KOPT-K1 (cell line): ENCODE results near the gene EMID1.
A peak's percentile ranks its signal among the peaks of the same experiment; 100 is the strongest.

Experiments
- H3K27ac ChIP-seq: fragments of 200-600 bp; sonication (generic); 2 replicates; pipeline ENCODE4 v1.5.1; 2016; ENCODE audit warnings: antibody characterized with exemption, mild to moderate bottlenecking, low read depth, low read length; ENCODE audit not compliant: poor library complexity, severe bottlenecking
- H3K36me3 ChIP-seq: fragments of 200-600 bp; sonication (generic); 2 replicates; pipeline ENCODE4 v1.5.1; 2017; ENCODE audit warnings: antibody characterized with exemption, mild to moderate bottlenecking, low read length, moderate library complexity; ENCODE audit not compliant: insufficient read depth
- H3K9me3 ChIP-seq: fragments of 200-600 bp; sonication (generic); 2 replicates; pipeline ENCODE4 v1.5.1; 2017; ENCODE audit warnings: antibody characterized with exemption, low read length, mild to moderate bottlenecking; ENCODE audit not compliant: insufficient read depth, poor library complexity, severe bottlenecking

EMID1 gene

GRCh38 chr22:29202212-29203192 lies 3.2 kb upstream of the EMID1 start:
- Histone ChIP-seq H3K9me3 (no peaks in the 10 kb centered on the region), H3K27ac (peak overlapping the region; percentile 98), H3K36me3 (peaks cover 28% of the 10 kb centered on the region; the same call in 1 of the 2 replicates)

- Histone ChIP-seq H3K9me3 (no peaks in the 10 kb centered on the region), H3K36me3 (peaks cover 23% of the 10 kb centered on the region; the same call in 1 of the 2 replicates), H3K27ac (peak overlapping the region; percentile 98)
These were observed 1.9 kb upstream of the EMID1 start for GRCh38 chr22:29203488-29204454.

GRCh38 chr22:29204455-29205183 lies 1.1 kb upstream of the EMID1 start:
- peaks cover 26% of the 10 kb centered on the region; the same call in 1 of the 2 replicates for H3K36me3 ChIP-seq

GRCh38 chr22:29205252-29205593 lies 473 bp upstream of the EMID1 start:
- H3K27ac ChIP-seq, result peak overlapping the region; percentile 98
- no peaks in the 10 kb centered on the region for H3K9me3 ChIP-seq
- H3K36me3 ChIP-seq, result peaks cover 24% of the 10 kb centered on the region; the same call in 1 of the 2 replicates

More at GRCh38 chr22:29204455-29205183, 1.1 kb upstream of the EMID1 start:
- no peaks in the 10 kb centered on the region for H3K9me3 ChIP-seq
- peak overlapping the region; percentile 98 for H3K27ac ChIP-seq

GRCh38 chr22:29206372-29207242 lies 911 bp downstream of the EMID1 start:
- H3K27ac ChIP-seq, result peak overlapping the region; percentile 98

GRCh38 chr22:29207243-29207550 lies 1.5 kb downstream of the EMID1 start:
- H3K36me3 ChIP-seq, result peaks cover 28% of the 10 kb centered on the region; the same call in 1 of the 2 replicates
- H3K27ac ChIP-seq, result peak overlapping the region; percentile 98
- no peaks in the 10 kb centered on the region for H3K9me3 ChIP-seq

More at GRCh38 chr22:29206372-29207242, 911 bp downstream of the EMID1 start:
- H3K36me3 ChIP-seq, result peaks cover 25% of the 10 kb centered on the region; the same call in 1 of the 2 replicates
- H3K9me3 ChIP-seq, result no peaks in the 10 kb centered on the region

- peak overlapping the region; percentile 98 for H3K27ac ChIP-seq
- H3K9me3 ChIP-seq, result no peaks in the 10 kb centered on the region
These were observed 2.1 kb downstream of the EMID1 start for GRCh38 chr22:29207562-29208501.

GRCh38 chr22:29208502-29208862 lies 2.8 kb downstream of the EMID1 start:
- Histone ChIP-seq H3K27ac (peak overlapping the region; percentile 98), H3K36me3 (peaks cover 28% of the 10 kb centered on the region; the same call in 1 of the 2 replicates), H3K9me3 (no peaks in the 10 kb centered on the region)

More at GRCh38 chr22:29207562-29208501, 2.1 kb downstream of the EMID1 start:
- peaks cover 28% of the 10 kb centered on the region; the same call in 1 of the 2 replicates for H3K36me3 ChIP-seq

GRCh38 chr22:29208879-29209623 lies 3.4 kb downstream of the EMID1 start:
- H3K36me3 ChIP-seq, result peaks cover 28% of the 10 kb centered on the region; the same call in 1 of the 2 replicates

GRCh38 chr22:29209624-29209929 lies 3.9 kb downstream of the EMID1 start:
- Histone ChIP-seq H3K27ac (no peak overlapping the region), H3K9me3 (no peaks in the 10 kb centered on the region), H3K36me3 (peaks cover 28% of the 10 kb centered on the region; the same call in 1 of the 2 replicates)

More at GRCh38 chr22:29208879-29209623, 3.4 kb downstream of the EMID1 start:
- Histone ChIP-seq H3K27ac (peak overlapping the region; percentile 98), H3K9me3 (no peaks in the 10 kb centered on the region)

GRCh38 chr22:29211066-29211465 lies 5.4 kb downstream of the EMID1 start:
- H3K36me3 ChIP-seq, result peaks cover 40% of the 10 kb centered on the region; the same call in 1 of the 2 replicates
- no peaks in the 10 kb centered on the region for H3K9me3 ChIP-seq
- no peak overlapping the region for H3K27ac ChIP-seq

- H3K27ac ChIP-seq, result no peak overlapping the region
- no peaks in the 10 kb centered on the region for H3K9me3 ChIP-seq
- H3K36me3 ChIP-seq, result peaks cover 44% of the 10 kb centered on the region; the same call in 1 of the 2 replicates
These were observed 5.8 kb downstream of the EMID1 start for GRCh38 chr22:29211466-29211865.
